Islet precursor cell (in vitro differentiated cells): ENCODE results near the gene FAM227B.

Experiments
- DNase-seq: peaks from one replicate; pipeline ENCODE4 v3.0.0-alpha.2; 2018

The FAM227B gene

GRCh38 chr15:49287481-49287880 is 333.1 kb downstream of the FAM227B start:
- no peak for DNase-seq

- no peak for DNase-seq
Measured at GRCh38 chr15:49286649-49287404, 333.8 kb downstream of the FAM227B start.

- no peak for DNase-seq
Measured at GRCh38 chr15:49282366-49282765, 338.3 kb downstream of the FAM227B start.

GRCh38 chr15:49279521-49280456 is 340.8 kb downstream of the FAM227B start:
- DNase-seq, result no peak

- DNase-seq, result no peak
Measured at GRCh38 chr15:49278751-49279150, 341.9 kb downstream of the FAM227B start.
